ENCODE data around the gene NDRG2.

DNA sequence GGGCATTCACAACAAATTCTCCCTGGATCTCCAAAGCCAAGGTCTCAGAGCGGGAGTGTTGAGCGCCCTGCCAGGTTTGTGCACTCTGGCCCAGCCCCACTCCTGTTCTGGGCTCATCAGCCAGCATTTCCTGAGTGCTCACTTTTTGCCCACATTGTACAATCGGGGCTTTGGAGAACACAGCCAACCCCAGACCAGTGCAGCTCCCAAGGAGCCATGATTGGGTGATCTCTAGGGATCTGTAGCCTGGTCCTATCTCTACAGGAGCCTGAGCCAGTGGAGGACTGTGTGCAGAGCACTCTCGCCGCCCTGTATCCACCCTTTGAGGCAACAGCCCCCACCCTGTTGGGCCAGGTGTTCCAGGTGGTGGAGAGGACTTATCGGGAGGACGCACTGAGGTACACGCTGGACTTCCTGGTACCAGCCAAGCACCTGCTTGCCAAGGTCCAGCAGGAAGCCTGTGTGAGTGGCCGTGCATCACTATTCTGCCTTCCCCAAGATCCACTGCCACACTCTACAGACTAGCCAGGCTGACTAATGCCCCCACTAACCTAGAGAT, 48.0 kb upstream of the NDRG2 start:
- TF ChIP-seq POLR2A (IDR thresholded peaks at IDR 0.05; ENCODE audit: low read depth, low read length) = no peak
- no peak for TF ChIP-seq PAX5 (IDR thresholded peaks at IDR 0.05; ENCODE audit: insufficient read depth, low read length, severe bottlenecking)

Data from GM12891 (cell line).